H9 (cell line): ENCODE results near the gene TNFSF13B. TPM values are rescaled to one million over a fixed set of nuclear protein-coding genes. Genes with fewer than 3 reads are reported as not detected.

Experiments used
- DNase-seq: peaks from one replicate; pipeline ENCODE4 v3.0.0-alpha.2; 2017
- H2AFZ ChIP-seq: one replicate; pipeline ENCODE4 v1.6.1; 2013; ENCODE audit warnings: mild to moderate bottlenecking, low read length, control low read depth, moderate library complexity
- H2AK5ac ChIP-seq: 2 replicates; pipeline ENCODE4 v1.6.1; 2013; ENCODE audit warnings: low read length, control low read depth, mixed read lengths; ENCODE audit not compliant: insufficient read length
- H2BK120ac ChIP-seq: one replicate; pipeline ENCODE4 v1.6.1; 2013; ENCODE audit warnings: low read depth, mild to moderate bottlenecking, low read length, control low read depth, inconsistent platforms; ENCODE audit not compliant: poor library complexity, severe bottlenecking
- H2BK12ac ChIP-seq: 2 replicates; pipeline ENCODE4 v1.6.1; 2013; ENCODE audit warnings: low read length, control low read depth, mixed read lengths, low read depth; ENCODE audit not compliant: insufficient read length
- H2BK15ac ChIP-seq: 2 replicates; pipeline ENCODE4 v1.6.1; 2013; ENCODE audit warnings: low read depth, low read length, control low read depth
- H2BK20ac ChIP-seq: one replicate; pipeline ENCODE4 v1.6.1; 2013; ENCODE audit warnings: low read depth, mild to moderate bottlenecking, low read length, control low read depth, inconsistent platforms; ENCODE audit not compliant: poor library complexity, severe bottlenecking
- H2BK5ac ChIP-seq: 2 replicates; pipeline ENCODE4 v1.6.1; 2013; ENCODE audit warnings: low read length, control low read depth, mixed read lengths; ENCODE audit not compliant: insufficient read length
- H3K14ac ChIP-seq: 2 replicates; pipeline ENCODE4 v1.6.1; 2013; ENCODE audit warnings: low read length, control low read depth; ENCODE audit not compliant: insufficient read depth
- H3K18ac ChIP-seq: 2 replicates; pipeline ENCODE4 v1.6.1; 2013; ENCODE audit warnings: low read depth, mild to moderate bottlenecking, mixed read lengths, low read length, control low read depth; ENCODE audit not compliant: insufficient read length
- H3K23ac ChIP-seq: 2 replicates; pipeline ENCODE4 v1.6.1; 2013; ENCODE audit warnings: low read length, control low read depth, mixed read lengths, low read depth; ENCODE audit not compliant: insufficient read length
- H3K23me2 ChIP-seq: 2 replicates; pipeline ENCODE4 v1.6.1; 2013; ENCODE audit warnings: low read depth, mild to moderate bottlenecking, mixed read lengths, low read length, control low read depth; ENCODE audit not compliant: insufficient read length, poor library complexity, severe bottlenecking
- H3K27ac ChIP-seq: 2 replicates; pipeline ENCODE4 v1.5.1; 2013; ENCODE audit warnings: low read length, control low read depth, mixed read lengths, low read depth; ENCODE audit not compliant: insufficient read length
- H3K27me3 ChIP-seq: 2 replicates; pipeline ENCODE4 v1.6.1; 2013; ENCODE audit warnings: low read length, control low read depth, inconsistent platforms; ENCODE audit not compliant: insufficient read depth
- H3K4ac ChIP-seq: 2 replicates; pipeline ENCODE4 v1.6.1; 2013; ENCODE audit warnings: low read depth, mild to moderate bottlenecking, control low read depth, inconsistent platforms, low read length, moderate library complexity
- H3K4me1 ChIP-seq: 2 replicates; pipeline ENCODE4 v1.6.1; 2013; ENCODE audit warnings: low read length, control low read depth, inconsistent platforms; ENCODE audit not compliant: insufficient read depth
- H3K4me2 ChIP-seq: 2 replicates; pipeline ENCODE4 v1.6.1; 2013; ENCODE audit warnings: low read length, control low read depth, mixed read lengths; ENCODE audit not compliant: insufficient read length, insufficient read depth
- H3K56ac ChIP-seq: 2 replicates; pipeline ENCODE4 v1.6.1; 2013; ENCODE audit warnings: low read depth, mild to moderate bottlenecking, mixed read lengths, low read length, control low read depth; ENCODE audit not compliant: insufficient read length
- H3K79me1 ChIP-seq: 2 replicates; pipeline ENCODE4 v1.6.1; 2013; ENCODE audit warnings: low read depth, mild to moderate bottlenecking, moderate library complexity, low read length, control low read depth, inconsistent platforms; ENCODE audit not compliant: insufficient read depth, poor library complexity, severe bottlenecking
- H3K79me2 ChIP-seq: 2 replicates; pipeline ENCODE4 v1.6.1; 2013; ENCODE audit warnings: low read length, control low read depth, inconsistent platforms; ENCODE audit not compliant: insufficient read depth
- H3K9ac ChIP-seq: 2 replicates; pipeline ENCODE4 v1.6.1; 2013; ENCODE audit warnings: low read length, control low read depth, mixed read lengths; ENCODE audit not compliant: insufficient read length; ENCODE audit errors: extremely low read depth
- H3K9me3 ChIP-seq: one replicate; pipeline ENCODE4 v1.6.1; 2013; ENCODE audit warnings: low read depth, low read length, inconsistent platforms; ENCODE audit not compliant: control insufficient read depth
- H3T11ph ChIP-seq: one replicate; pipeline ENCODE4 v1.6.1; 2013; ENCODE audit warnings: mild to moderate bottlenecking, low read length, control low read depth, inconsistent platforms
- H4K20me1 ChIP-seq: one replicate; pipeline ENCODE4 v1.6.1; 2013; ENCODE audit not compliant: control insufficient read depth, insufficient read length, insufficient read depth
- H4K5ac ChIP-seq: 2 replicates; pipeline ENCODE4 v1.6.1; 2013; ENCODE audit warnings: low read depth, mild to moderate bottlenecking, mixed read lengths, low read length, control low read depth; ENCODE audit not compliant: insufficient read length
- H4K8ac ChIP-seq: replicated peaks from 2 replicates; pipeline ENCODE4 v1.6.1; 2013; ENCODE audit warnings: low read length, control low read depth, mixed read lengths, low read depth; ENCODE audit not compliant: insufficient read length
- H4K91ac ChIP-seq: 2 replicates; pipeline ENCODE4 v1.6.1; 2013; ENCODE audit warnings: low read depth, mild to moderate bottlenecking, moderate library complexity, mixed read lengths, low read length, control low read depth; ENCODE audit not compliant: insufficient read length
- H3K27ac Mint-ChIP-seq, 3 experiments: 2 replicates in 2 of 3; 3 replicates in 1 of 3; pipeline ENCODE4 v1.8.0; 2020 to 2021; ENCODE audit warnings: mixed read lengths in 3 of 3, mild to moderate bottlenecking in 1 of 3, moderate library complexity in 1 of 3
- H3K27me3 Mint-ChIP-seq: 2 replicates; pipeline ENCODE4 v1.8.0; 2021; ENCODE audit warnings: low read depth, mild to moderate bottlenecking, moderate library complexity, mixed read lengths
- H3K36me3 Mint-ChIP-seq, 3 experiments: 2 replicates in 2 of 3; 3 replicates in 1 of 3; pipeline ENCODE4 v1.8.0; 2020 to 2021; ENCODE audit warnings: low read depth in 3 of 3, mixed read lengths in 3 of 3; ENCODE audit not compliant: insufficient read depth in 1 of 3
- H3K4me1 Mint-ChIP-seq, 2 experiments: 2 replicates each; pipeline ENCODE4 v1.8.0; 2020; ENCODE audit warnings: mixed read lengths in 2 of 2
- H3K4me3 Mint-ChIP-seq, 2 experiments: 2 replicates in 1 of 2; 3 replicates in 1 of 2; pipeline ENCODE4 v1.8.0; 2020 to 2021; ENCODE audit warnings: mild to moderate bottlenecking in 2 of 2, mixed read lengths in 2 of 2, moderate library complexity in 1 of 2
- H3K9me3 Mint-ChIP-seq, 2 experiments: 2 replicates in 1 of 2; 3 replicates in 1 of 2; pipeline ENCODE4 v1.8.0; 2020; ENCODE audit warnings: mild to moderate bottlenecking in 2 of 2, mixed read lengths in 2 of 2, moderate library complexity in 1 of 2
- WGBS: extraction: QIAGEN DNeasy Blood & Tissue Kit; methylation state at CpG from one replicate; pipeline ENCODE4 v1.1.7; 2013; ENCODE audit warnings: missing lambda C conversion rate, low lambda C conversion rate, mixed read lengths; ENCODE audit not compliant: insufficient read length; ENCODE audit errors: extremely low coverage; 5-methylcytosine and 5-hydroxymethylcytosine counted together
- total RNA-seq: library from RNA; stranded (reverse); gene quantifications from 2 replicates; pipeline ENCODE4 v1.2.1, GENCODE V29; 2021
- TF ChIP-seq, protein P1 (sequence below): fragments of 200-600 bp; sonication (generic); conservative IDR thresholded peaks from 3 replicates; pipeline ENCODE4 v1.8.0; 2021; ENCODE audit warnings: antibody characterized with exemption, mild to moderate bottlenecking

Gene TNFSF13B
- total RNA-seq, 1 experiment from 2014 or later: 0.31 TPM

DNA sequence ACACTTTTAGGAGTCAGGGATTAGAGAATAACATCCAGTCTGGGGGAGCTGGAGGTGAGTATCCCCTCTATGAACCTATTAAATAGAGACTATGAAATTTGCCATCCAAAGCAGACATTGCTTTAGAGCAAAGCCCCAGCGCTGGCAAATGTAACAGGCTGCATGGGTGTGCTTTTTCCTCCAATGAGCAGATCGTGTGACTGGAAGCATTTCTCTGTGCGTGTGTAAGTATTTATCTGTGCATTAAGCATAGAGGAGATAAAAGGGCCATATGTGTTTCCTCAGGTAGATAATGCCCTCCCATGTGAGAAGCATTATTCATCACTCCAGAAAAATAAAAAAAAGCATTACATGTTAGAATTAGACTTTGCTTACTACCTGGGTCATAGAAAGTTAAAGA lies 924 bp downstream of the TNFSF13B start:
- Histone ChIP-seq H2BK12ac (no peak overlapping the region), H3K79me1 (no peaks in the 10 kb centered on the region), H2AFZ (no peak overlapping the region), H3K79me2 (no peaks in the 10 kb centered on the region), H3K27ac (no peak overlapping the region), H2BK5ac (no peak overlapping the region), H4K91ac (no peak overlapping the region), H2BK20ac (no peak overlapping the region), H3T11ph (no peak overlapping the region), H3K18ac (no peak overlapping the region), H4K8ac (no peak overlapping the region), H3K4ac (no peak overlapping the region), H3K9me3 (no peaks in the 10 kb centered on the region), H3K23ac (no peak overlapping the region), H3K9ac (no peak overlapping the region), H3K4me2 (no peak overlapping the region), H3K14ac (no peak overlapping the region), H3K23me2 (no peaks in the 10 kb centered on the region), H2BK120ac (no peak overlapping the region), H2BK15ac (no peak overlapping the region), H4K20me1 (no peaks in the 10 kb centered on the region), H3K56ac (no peak overlapping the region), H2AK5ac (no peak overlapping the region), H4K5ac (no peak overlapping the region), H3K27me3 (no peaks in the 10 kb centered on the region), H3K4me1 (no peaks in the 10 kb centered on the region)
- no peak for DNase-seq
- Mint-ChIP-seq H3K4me1 (peaks cover 5 to 8% of the 10 kb centered on the region in 2 experiments), H3K9me3 (no peaks in the 10 kb centered on the region), H3K27ac (no peak overlapping the region), H3K4me3 (no peak overlapping the region), H3K36me3 (no peaks in the 10 kb centered on the region), H3K27me3 (no peaks in the 10 kb centered on the region)
- WGBS: no CpG with 5 or more reads among the region's 3 CpGs
- TF ChIP-seq, protein P1, sequence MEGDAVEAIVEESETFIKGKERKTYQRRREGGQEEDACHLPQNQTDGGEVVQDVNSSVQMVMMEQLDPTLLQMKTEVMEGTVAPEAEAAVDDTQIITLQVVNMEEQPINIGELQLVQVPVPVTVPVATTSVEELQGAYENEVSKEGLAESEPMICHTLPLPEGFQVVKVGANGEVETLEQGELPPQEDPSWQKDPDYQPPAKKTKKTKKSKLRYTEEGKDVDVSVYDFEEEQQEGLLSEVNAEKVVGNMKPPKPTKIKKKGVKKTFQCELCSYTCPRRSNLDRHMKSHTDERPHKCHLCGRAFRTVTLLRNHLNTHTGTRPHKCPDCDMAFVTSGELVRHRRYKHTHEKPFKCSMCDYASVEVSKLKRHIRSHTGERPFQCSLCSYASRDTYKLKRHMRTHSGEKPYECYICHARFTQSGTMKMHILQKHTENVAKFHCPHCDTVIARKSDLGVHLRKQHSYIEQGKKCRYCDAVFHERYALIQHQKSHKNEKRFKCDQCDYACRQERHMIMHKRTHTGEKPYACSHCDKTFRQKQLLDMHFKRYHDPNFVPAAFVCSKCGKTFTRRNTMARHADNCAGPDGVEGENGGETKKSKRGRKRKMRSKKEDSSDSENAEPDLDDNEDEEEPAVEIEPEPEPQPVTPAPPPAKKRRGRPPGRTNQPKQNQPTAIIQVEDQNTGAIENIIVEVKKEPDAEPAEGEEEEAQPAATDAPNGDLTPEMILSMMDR: no peak
